GM18951 (cell line): ENCODE data around the gene ENPP7.

Source experiments
- POLR2A ChIP-seq: IDR thresholded peaks from 4 replicates; pipeline ENCODE4 v1.6.1; 2011; ENCODE audit warnings: mild to moderate bottlenecking; ENCODE audit not compliant: insufficient read length, insufficient read depth; ENCODE audit errors: extremely low read depth
- in situ Hi-C: fragments of 300-500 bp; cut with MboI; formaldehyde crosslinking; loops from one replicate; pipeline ENCODE4 v1.12.0; 2022; ENCODE audit warnings: low sequenced_read_pairs, mixed read lengths, inconsistent platforms; ENCODE audit not compliant: unreplicated experiment

The ENPP7 gene

GRCh38 chr17:79786930-79787643, 56.3 kb downstream of the ENPP7 start:
- in situ Hi-C loops = loop anchor here (25.0 kb wide), 1 partner anchor 175 kb away; no protein-coding TSS in a partner anchor
- TF ChIP-seq POLR2A = no peak

GRCh38 chr17:79788455-79788854, 57.7 kb downstream of the ENPP7 start:
- in situ Hi-C loops = loop anchor here (25.0 kb wide), 1 partner anchor 174 kb away; no protein-coding TSS in a partner anchor
- no peak for TF ChIP-seq POLR2A

- in situ Hi-C loops = loop anchor here (25.0 kb wide), 1 partner anchor 173 kb away; no protein-coding TSS in a partner anchor
- no peak for TF ChIP-seq POLR2A
Measured at GRCh38 chr17:79788989-79789942, 58.5 kb downstream of the ENPP7 start.

GRCh38 chr17:79789943-79790804, 59.4 kb downstream of the ENPP7 start:
- in situ Hi-C loops = loop anchor here (25.0 kb wide), 1 partner anchor 172 kb away; no protein-coding TSS in a partner anchor
- no peak for TF ChIP-seq POLR2A

- in situ Hi-C loops = loop anchor here (25.0 kb wide), 1 partner anchor 171 kb away; no protein-coding TSS in a partner anchor
- TF ChIP-seq POLR2A = no peak
Measured at GRCh38 chr17:79790805-79791734, 60.3 kb downstream of the ENPP7 start.

- TF ChIP-seq POLR2A = no peak
- in situ Hi-C loops = loop anchor here (25.0 kb wide), 1 partner anchor 171 kb away; no protein-coding TSS in a partner anchor
Measured at GRCh38 chr17:79791735-79792161, 61.0 kb downstream of the ENPP7 start.
